GM19351 (cell line): ENCODE measurements around the gene SH3BGRL3.

Experiments used
- ATAC-seq: cut with Tn5 transposase; IDR thresholded peaks from one replicate; pipeline ENCODE4 v1.9.1; 2021; ENCODE audit warnings: mild to moderate bottlenecking, moderate library complexity; ENCODE audit not compliant: unreplicated experiment

SH3BGRL3 gene

DNA sequence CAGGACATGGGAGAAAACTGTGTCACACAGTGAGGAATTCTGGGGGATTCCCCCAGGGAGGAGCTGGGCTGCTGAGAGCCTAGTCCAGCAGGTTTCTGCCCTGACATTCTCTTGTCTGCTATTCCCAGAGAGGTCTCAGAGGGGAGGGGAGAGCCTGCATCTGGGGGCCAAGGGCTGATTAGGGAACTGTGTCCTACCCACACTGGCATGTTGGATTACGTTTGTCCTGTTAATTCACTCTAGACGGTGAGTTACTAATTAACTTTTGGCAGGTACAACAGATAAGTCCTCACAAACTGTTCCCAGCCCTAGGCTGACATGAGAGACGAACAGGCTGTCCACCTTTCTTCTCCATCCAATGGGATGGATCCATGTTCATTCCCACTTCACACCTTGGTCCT lies 2.6 kb upstream of the SH3BGRL3 start:
- ATAC-seq: no peak

GRCh38 chr1:26277719-26278118 lies 2.2 kb upstream of the SH3BGRL3 start:
- ATAC-seq: no peak

- ATAC-seq: no peak
Observed at GRCh38 chr1:26278303-26278702, 1.6 kb upstream of the SH3BGRL3 start.

DNA sequence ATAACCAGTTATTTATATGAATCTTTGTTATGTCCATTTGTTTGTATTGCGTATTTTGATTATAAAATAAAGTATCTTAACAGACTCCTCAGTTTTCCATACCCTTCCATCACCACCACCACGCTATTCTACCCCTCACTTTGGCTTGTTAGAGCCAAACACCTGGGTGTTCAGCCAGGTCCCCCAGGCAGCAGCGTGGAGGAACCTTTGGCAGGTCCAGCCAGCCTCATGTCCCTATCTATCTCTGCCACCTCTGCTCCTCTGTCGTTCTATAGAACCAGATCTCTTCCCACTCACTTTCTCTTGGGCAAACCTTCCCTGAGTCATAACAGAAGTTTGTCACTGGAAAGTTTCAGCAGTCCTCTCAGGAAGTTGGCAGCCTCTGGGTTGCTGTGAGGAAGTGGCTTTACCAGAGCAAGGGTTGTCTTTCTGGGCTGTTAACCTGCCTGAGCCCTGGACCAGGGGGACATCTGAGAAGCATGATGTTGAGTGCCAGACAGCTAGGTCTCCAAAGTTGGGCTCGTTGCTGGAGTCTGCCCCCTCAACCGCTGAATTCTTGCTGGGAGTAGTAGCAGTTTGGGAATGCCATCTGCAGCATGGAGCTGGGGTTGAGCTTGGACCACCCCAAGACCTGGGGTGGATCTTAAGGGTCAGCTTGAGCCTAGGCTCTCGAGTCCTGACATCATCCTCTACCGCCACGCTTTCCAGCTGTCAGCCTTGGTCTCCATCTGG lies 996 bp upstream of the SH3BGRL3 start:
- no peak for ATAC-seq

- ATAC-seq: no peak
Observed at GRCh38 chr1:26280333-26281042, 602 bp downstream of the SH3BGRL3 start.

- no peak for ATAC-seq
Observed at GRCh38 chr1:26281091-26281958, 1.4 kb downstream of the SH3BGRL3 start.

- ATAC-seq: no peak
Observed at GRCh38 chr1:26281971-26282370, 2.1 kb downstream of the SH3BGRL3 start.

DNA sequence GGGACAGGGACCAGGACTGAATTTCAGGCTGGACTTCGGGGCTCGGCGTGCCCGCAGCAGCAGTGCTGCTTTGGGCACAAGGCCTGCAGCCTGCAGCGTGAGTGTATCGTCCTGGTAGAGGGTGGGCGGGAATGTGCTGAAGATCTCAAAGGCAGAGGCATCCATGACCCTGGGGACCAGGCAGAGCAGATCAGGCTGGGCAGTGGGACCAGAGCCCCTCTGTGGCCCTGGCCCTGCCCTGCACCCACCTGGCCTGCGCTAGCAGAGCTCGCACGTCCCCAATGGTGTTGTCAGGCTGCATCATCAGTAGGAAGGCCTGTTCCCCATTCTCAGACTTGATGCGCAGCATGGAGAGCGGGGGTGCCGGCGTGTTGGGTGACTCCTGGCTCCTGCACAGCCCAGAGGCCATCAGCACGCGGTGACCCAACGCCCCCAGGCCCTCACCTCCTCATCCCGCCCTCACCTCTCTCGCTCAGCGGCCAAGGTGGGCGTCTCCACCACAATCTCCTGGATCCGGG lies 2.6 kb downstream of the SH3BGRL3 start:
- ATAC-seq: no peak

- no peak for ATAC-seq
Observed at GRCh38 chr1:26283279-26283853, 3.5 kb downstream of the SH3BGRL3 start.

DNA sequence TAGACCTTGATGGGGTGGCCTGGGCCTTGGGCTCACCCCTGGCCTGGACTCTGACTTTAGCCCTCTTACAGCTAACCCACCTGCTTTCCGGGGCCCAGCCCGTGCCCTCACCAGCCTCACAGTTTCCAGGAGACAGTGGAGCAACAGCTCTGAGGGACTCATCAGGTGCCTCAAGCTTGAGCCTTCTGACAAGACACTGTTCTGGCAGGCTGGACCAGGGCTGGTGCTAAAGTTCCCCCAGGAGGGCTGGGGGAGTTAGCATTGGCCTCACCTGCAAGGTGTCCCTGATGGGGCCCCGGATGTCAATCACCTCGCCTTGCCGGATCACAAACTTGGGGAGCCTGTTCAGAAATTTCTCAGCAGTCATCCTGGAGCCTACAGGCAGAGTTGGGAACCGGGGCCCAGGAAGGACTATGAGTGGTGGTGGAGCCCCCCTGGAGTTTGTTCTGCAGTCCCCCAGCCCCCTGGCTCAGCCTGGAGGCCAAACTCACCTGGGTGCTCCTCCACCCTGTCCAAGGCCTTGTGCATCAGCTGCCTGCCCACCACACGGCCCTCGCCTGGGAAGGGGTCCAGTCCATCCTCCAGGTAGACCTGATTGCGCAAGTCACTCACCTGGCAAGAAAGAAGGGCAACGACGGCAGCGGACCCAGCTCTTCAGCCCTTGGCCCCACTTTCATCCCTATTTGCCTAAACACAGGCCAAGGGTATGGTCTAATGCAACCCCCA lies 4.1 kb downstream of the SH3BGRL3 start:
- no peak for ATAC-seq

GRCh38 chr1:26284597-26285347 lies 4.9 kb downstream of the SH3BGRL3 start:
- peak; percentile 26 for ATAC-seq

DNA sequence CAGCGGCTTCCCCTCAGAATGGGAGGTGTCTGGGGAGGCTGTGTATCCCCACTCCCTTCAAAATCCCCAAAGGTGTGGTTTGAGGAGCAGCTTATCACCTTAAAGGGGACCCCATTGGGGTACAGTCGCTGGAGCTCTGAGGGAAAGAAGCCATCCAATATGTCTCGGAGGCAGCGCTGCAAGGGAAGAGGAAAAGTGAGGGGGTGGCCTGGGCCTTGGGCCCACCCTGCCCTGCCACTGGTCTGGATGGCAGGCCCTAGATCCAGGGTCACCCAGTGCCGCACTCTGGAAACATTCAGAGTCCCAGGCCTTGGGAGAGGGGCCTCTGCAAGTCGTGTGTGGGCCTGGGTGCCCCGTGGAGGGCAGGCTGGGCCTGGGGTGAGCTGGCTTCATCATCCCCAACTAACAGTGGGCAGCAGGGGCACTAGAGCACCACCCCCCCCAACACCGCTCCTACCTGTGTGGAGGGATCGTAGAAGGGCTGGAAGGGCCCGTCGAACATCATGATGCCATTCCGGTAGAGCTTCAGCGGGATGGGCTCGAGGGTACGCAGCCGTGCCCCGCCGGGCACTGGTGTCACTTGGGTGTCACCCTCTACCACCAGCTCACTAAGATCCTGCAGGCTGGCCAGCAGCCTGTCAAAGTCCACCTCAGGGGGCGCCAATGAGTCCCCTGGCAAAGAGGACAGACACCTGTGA lies 5.6 kb downstream of the SH3BGRL3 start:
- no peak for ATAC-seq

GRCh38 chr1:26286064-26286416 lies 6.2 kb downstream of the SH3BGRL3 start:
- no peak for ATAC-seq

GRCh38 chr1:26287033-26287711 lies 7.3 kb downstream of the SH3BGRL3 start:
- peak; percentile 38 for ATAC-seq

DNA sequence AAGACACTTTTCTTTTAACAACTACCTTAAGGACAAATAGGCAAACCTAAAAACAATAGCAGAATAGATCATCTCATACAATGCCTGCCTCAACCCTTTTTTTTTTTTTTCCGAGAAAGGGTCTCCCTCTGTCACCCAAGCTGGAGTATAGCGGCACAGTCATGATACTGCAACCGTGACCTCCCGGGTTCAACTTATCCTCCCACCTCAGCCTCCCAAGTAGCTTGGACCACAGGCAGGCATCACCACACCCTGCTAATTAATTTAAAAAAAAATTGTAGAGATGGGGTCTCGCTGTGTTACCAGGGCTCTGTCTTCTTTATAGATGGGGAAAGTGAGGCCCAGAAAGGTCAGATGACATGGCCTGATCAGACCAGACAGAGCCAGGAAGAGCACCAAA lies 7.9 kb downstream of the SH3BGRL3 start:
- ATAC-seq: no peak

- no peak for ATAC-seq
Observed at GRCh38 chr1:26288311-26288941, 8.5 kb downstream of the SH3BGRL3 start.

GRCh38 chr1:26289158-26290059 lies 9.5 kb downstream of the SH3BGRL3 start:
- ATAC-seq: peak; percentile 42
